ENCODE measurements around the gene SEPTIN2. TPM values are rescaled to one million over a fixed set of nuclear protein-coding genes. Genes with fewer than 3 reads are reported as not detected.
"Not testable (repeated sequence)": the region's sequence is repeated elsewhere in the genome, so short reads cannot be mapped to it uniquely, and the experiment has no call there.

SEPTIN2 gene
- total RNA-seq, 1 experiment from 2014 or later, result 342 TPM

GRCh38 chr2:241291153-241291552 is 24.6 kb upstream of the SEPTIN2 start:
- H3K9me3 ChIP-seq (ENCODE audit: low read depth, low read length, poor library complexity, severe bottlenecking), result no peaks in the 10 kb centered on the region
- POLR2A ChIA-PET (ENCODE audit: low non-redundant PET), result no interaction called here
- H3K27ac ChIP-seq (ENCODE audit: low read depth, low read length, poor library complexity, severe bottlenecking), result no peak overlapping the region
- no peak for DNase-seq (ENCODE audit: low spot score)
- peaks cover 8% of the 10 kb centered on the region for H3K4me1 ChIP-seq (ENCODE audit: insufficient read depth, low read length, poor library complexity, severe bottlenecking)
- TF ChIP-seq, protein P1, sequence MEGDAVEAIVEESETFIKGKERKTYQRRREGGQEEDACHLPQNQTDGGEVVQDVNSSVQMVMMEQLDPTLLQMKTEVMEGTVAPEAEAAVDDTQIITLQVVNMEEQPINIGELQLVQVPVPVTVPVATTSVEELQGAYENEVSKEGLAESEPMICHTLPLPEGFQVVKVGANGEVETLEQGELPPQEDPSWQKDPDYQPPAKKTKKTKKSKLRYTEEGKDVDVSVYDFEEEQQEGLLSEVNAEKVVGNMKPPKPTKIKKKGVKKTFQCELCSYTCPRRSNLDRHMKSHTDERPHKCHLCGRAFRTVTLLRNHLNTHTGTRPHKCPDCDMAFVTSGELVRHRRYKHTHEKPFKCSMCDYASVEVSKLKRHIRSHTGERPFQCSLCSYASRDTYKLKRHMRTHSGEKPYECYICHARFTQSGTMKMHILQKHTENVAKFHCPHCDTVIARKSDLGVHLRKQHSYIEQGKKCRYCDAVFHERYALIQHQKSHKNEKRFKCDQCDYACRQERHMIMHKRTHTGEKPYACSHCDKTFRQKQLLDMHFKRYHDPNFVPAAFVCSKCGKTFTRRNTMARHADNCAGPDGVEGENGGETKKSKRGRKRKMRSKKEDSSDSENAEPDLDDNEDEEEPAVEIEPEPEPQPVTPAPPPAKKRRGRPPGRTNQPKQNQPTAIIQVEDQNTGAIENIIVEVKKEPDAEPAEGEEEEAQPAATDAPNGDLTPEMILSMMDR (conservative IDR thresholded peaks at IDR 0.05; ENCODE audit: low read depth, low read length), result no peak
- no peak for TF ChIP-seq EZH2 (IDR thresholded peaks at IDR 0.05; ENCODE audit: borderline replicate concordance, low read depth, low read length, poor library complexity, severe bottlenecking)
- no peak overlapping the region for H3K4me3 ChIP-seq (ENCODE audit: low read depth, low read length, poor library complexity, severe bottlenecking)
- CTCF ChIA-PET, result no interaction called here
- intact Hi-C loops (cut with micrococcal nuclease; ENCODE audit: unreplicated experiment), result no loop called here
- BruUV-seq (replicated peaks), result no TSS peak
- no peaks in the 10 kb centered on the region for H3K27me3 ChIP-seq (replicated peaks; ENCODE audit: insufficient read depth, low read depth, low read length, poor library complexity)
- no peaks in the 10 kb centered on the region for H3K36me3 ChIP-seq (ENCODE audit: insufficient read depth, low read length, poor library complexity, severe bottlenecking)

DNA sequence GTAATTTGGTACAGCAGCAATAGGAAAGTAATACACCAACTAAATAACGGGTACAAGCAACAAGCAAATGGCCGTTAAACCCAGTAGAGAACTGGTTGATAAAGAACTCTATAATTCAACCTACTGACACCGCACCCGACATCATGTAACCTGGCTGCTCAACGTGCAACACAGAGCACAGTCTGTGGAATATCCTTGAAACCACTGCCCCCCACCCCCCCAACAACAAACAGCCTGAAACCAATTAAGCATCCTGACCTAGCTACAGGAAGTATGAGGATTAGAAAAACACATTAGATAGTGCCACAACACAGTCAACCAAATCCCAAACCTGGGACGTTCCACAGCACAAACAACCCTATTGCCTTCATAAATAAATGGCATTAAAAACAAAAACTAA is 23.7 kb upstream of the SEPTIN2 start:
- Histone ChIP-seq H3K27ac (ENCODE audit: low read depth, low read length, poor library complexity, severe bottlenecking) (no peak overlapping the region), H3K4me3 (ENCODE audit: low read depth, low read length, poor library complexity, severe bottlenecking) (no peak overlapping the region), H3K36me3 (ENCODE audit: insufficient read depth, low read length, poor library complexity, severe bottlenecking) (no peaks in the 10 kb centered on the region), H3K27me3 (replicated peaks; ENCODE audit: insufficient read depth, low read depth, low read length, poor library complexity) (no peaks in the 10 kb centered on the region), H3K4me1 (ENCODE audit: insufficient read depth, low read length, poor library complexity, severe bottlenecking) (peaks cover 8% of the 10 kb centered on the region), H3K9me3 (ENCODE audit: low read depth, low read length, poor library complexity, severe bottlenecking) (no peaks in the 10 kb centered on the region)
- POLR2A ChIA-PET (ENCODE audit: low non-redundant PET), result interaction anchor here (0.6 kb wide), 1 partner anchor 397 kb away, joined by 3 read pairs; no protein-coding TSS in a partner anchor
- TF ChIP-seq EZH2 (IDR thresholded peaks at IDR 0.05; ENCODE audit: borderline replicate concordance, low read depth, low read length, poor library complexity, severe bottlenecking), result no peak
- TF ChIP-seq, protein P1 (conservative IDR thresholded peaks at IDR 0.05; ENCODE audit: low read depth, low read length), result no peak
- intact Hi-C loops (cut with micrococcal nuclease; ENCODE audit: unreplicated experiment), result no loop called here
- DNase-seq (ENCODE audit: low spot score), result no peak
- BruUV-seq (replicated peaks), result no TSS peak
- CTCF ChIA-PET, result no interaction called here

DNA sequence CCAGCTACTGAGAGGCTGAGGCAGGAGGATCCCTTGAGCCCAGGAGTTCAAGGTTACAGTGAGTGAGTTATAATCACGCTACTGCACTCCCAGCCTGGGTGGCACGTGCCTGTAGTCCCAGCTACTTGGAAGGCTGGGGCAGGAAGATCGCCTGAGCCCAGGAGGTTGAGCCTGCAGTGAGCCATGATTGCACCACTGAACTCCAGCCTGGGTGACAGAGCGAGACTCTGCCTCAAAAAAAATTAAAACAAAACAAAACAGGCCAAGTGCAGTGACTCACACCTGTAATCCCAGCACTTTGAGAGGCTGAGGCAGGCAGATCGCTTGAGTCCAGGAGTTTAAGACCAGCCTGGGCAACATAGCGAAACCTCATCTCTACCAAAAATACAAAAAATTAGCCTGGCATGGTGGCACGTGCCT is 22.3 kb upstream of the SEPTIN2 start:
- H3K27ac ChIP-seq (ENCODE audit: low read depth, low read length, poor library complexity, severe bottlenecking); H3K9me3 ChIP-seq (ENCODE audit: low read depth, low read length, poor library complexity, severe bottlenecking); POLR2A ChIA-PET (ENCODE audit: low non-redundant PET); intact Hi-C loops (cut with micrococcal nuclease; ENCODE audit: unreplicated experiment); H3K4me1 ChIP-seq (ENCODE audit: insufficient read depth, low read length, poor library complexity, severe bottlenecking); H3K36me3 ChIP-seq (ENCODE audit: insufficient read depth, low read length, poor library complexity, severe bottlenecking); H3K4me3 ChIP-seq (ENCODE audit: low read depth, low read length, poor library complexity, severe bottlenecking); CTCF ChIA-PET; DNase-seq (ENCODE audit: low spot score); H3K27me3 ChIP-seq (replicated peaks; ENCODE audit: insufficient read depth, low read depth, low read length, poor library complexity); BruUV-seq (replicated peaks): not testable (repeated sequence)

DNA sequence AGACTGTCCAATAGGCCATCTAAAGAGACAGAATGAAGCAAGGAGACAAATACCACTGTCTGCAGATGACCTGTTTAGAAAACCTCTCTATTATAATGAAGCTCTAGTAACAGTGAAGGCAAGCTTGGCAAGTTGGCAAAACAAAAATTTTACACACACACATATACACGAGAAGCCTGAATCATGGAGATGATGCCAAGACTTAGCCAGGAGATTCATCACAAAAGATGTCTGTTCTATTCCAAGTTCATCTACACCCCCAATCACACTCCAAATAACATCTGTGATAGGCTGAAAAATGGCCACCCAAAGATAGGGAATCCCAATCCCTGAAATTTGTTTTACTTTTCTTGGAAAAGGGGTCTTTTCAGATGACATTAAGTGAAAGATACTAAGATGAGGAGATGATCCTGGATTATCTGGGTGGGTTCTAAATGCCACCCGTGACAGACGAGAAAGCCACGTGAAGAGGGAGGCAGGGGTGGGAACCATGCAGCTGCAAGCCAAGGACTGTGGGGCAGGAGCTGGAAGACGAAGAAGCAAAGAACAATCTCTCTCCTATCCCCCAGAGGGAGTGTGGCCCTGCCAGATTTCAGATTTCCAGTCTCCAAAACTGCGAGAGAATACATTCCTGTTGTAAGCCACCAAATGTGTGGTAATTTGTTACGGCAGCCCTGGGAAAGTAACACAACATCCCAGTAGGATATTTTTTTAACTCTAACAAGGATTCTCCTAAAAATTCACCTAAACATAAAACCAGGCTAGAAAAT is 20.2 kb upstream of the SEPTIN2 start:
- POLR2A ChIA-PET (ENCODE audit: low non-redundant PET), result interaction anchor here (0.6 kb wide), 1 partner anchor 481 kb away, joined by 4 read pairs; no protein-coding TSS in a partner anchor
- intact Hi-C loops (cut with micrococcal nuclease; ENCODE audit: unreplicated experiment), result no loop called here

More for the DNA sequence above, 20.2 kb upstream of the SEPTIN2 start:
- no peaks in the 10 kb centered on the region for H3K27me3 ChIP-seq (replicated peaks; ENCODE audit: insufficient read depth, low read depth, low read length, poor library complexity)
- H3K4me1 ChIP-seq (ENCODE audit: insufficient read depth, low read length, poor library complexity, severe bottlenecking), result peaks cover 8% of the 10 kb centered on the region
- CTCF ChIA-PET, result no interaction called here
- no peak overlapping the region for H3K4me3 ChIP-seq (ENCODE audit: low read depth, low read length, poor library complexity, severe bottlenecking)
- no peaks in the 10 kb centered on the region for H3K9me3 ChIP-seq (ENCODE audit: low read depth, low read length, poor library complexity, severe bottlenecking)
- no TSS peak for BruUV-seq (replicated peaks)
- no peak for DNase-seq (ENCODE audit: low spot score)
- H3K36me3 ChIP-seq (ENCODE audit: insufficient read depth, low read length, poor library complexity, severe bottlenecking), result no peaks in the 10 kb centered on the region
- H3K27ac ChIP-seq (ENCODE audit: low read depth, low read length, poor library complexity, severe bottlenecking), result no peak overlapping the region
- TF ChIP-seq, protein P1 (conservative IDR thresholded peaks at IDR 0.05; ENCODE audit: low read depth, low read length), result no peak
- TF ChIP-seq EZH2 (IDR thresholded peaks at IDR 0.05; ENCODE audit: borderline replicate concordance, low read depth, low read length, poor library complexity, severe bottlenecking), result no peak

Data from A673 (cell line).